GM12873 (cell line): ENCODE measurements around the gene MYO18B.

ENCODE experiments used
- CTCF ChIP-seq: IDR thresholded peaks from 2 replicates; pipeline ENCODE4 v1.5.1; 2012; ENCODE audit warnings: low read depth, mild to moderate bottlenecking, moderate library complexity, low read length, control low read depth; ENCODE audit not compliant: insufficient read depth; ENCODE audit errors: missing control alignments

MYO18B gene

GRCh38 chr22:25751174-25751581, 9.2 kb downstream of the MYO18B start:
- no peak for TF ChIP-seq CTCF

GRCh38 chr22:25752615-25753214, 10.7 kb downstream of the MYO18B start:
- TF ChIP-seq CTCF: no peak

GRCh38 chr22:25753252-25753651, 11.3 kb downstream of the MYO18B start:
- no peak for TF ChIP-seq CTCF

- TF ChIP-seq CTCF: no peak
Observed at GRCh38 chr22:25754527-25755202, 12.7 kb downstream of the MYO18B start.

- no peak for TF ChIP-seq CTCF
Observed at GRCh38 chr22:25757686-25758085, 15.7 kb downstream of the MYO18B start.

- TF ChIP-seq CTCF: no peak
Observed at GRCh38 chr22:25758316-25758715, 16.3 kb downstream of the MYO18B start.

- no peak for TF ChIP-seq CTCF
Observed at GRCh38 chr22:25759825-25760231, 17.8 kb downstream of the MYO18B start.
